HG03066 (cell line): ENCODE data around the gene TSEN54.

Experiments used
- ATAC-seq: cut with Tn5 transposase; IDR thresholded peaks from one replicate; pipeline ENCODE4 v1.9.1; 2021; ENCODE audit warnings: low read depth; ENCODE audit not compliant: unreplicated experiment

TSEN54 gene

GRCh38 chr17:75502721-75503329 lies 13.5 kb upstream of the TSEN54 start:
- ATAC-seq = no peak

- ATAC-seq = no peak
Measured at GRCh38 chr17:75503337-75503950, 12.9 kb upstream of the TSEN54 start.

GRCh38 chr17:75503976-75504346 lies 12.4 kb upstream of the TSEN54 start:
- no peak for ATAC-seq

GRCh38 chr17:75504347-75505151 lies 11.8 kb upstream of the TSEN54 start:
- ATAC-seq = no peak

GRCh38 chr17:75505152-75505409 lies 11.2 kb upstream of the TSEN54 start:
- no peak for ATAC-seq

- ATAC-seq = no peak
Measured at GRCh38 chr17:75505640-75506039, 10.7 kb upstream of the TSEN54 start.

GRCh38 chr17:75506134-75506533 lies 10.2 kb upstream of the TSEN54 start:
- no peak for ATAC-seq

GRCh38 chr17:75506888-75507287 lies 9.4 kb upstream of the TSEN54 start:
- no peak for ATAC-seq

GRCh38 chr17:75507733-75508719 lies 8.3 kb upstream of the TSEN54 start:
- ATAC-seq = no peak

GRCh38 chr17:75508931-75509361 lies 7.4 kb upstream of the TSEN54 start:
- ATAC-seq = no peak

GRCh38 chr17:75509528-75510258 lies 6.6 kb upstream of the TSEN54 start:
- ATAC-seq = no peak

GRCh38 chr17:75511270-75511609 lies 5.1 kb upstream of the TSEN54 start:
- no peak for ATAC-seq

GRCh38 chr17:75511610-75512575 lies 4.4 kb upstream of the TSEN54 start:
- no peak for ATAC-seq

- ATAC-seq = no peak
Measured at GRCh38 chr17:75512926-75513640, 3.2 kb upstream of the TSEN54 start.

GRCh38 chr17:75513641-75514000 lies 2.7 kb upstream of the TSEN54 start:
- ATAC-seq = no peak

- ATAC-seq = no peak
Measured at GRCh38 chr17:75514299-75514918, 1.9 kb upstream of the TSEN54 start.

- no peak for ATAC-seq
Measured at GRCh38 chr17:75514919-75515495, 1.3 kb upstream of the TSEN54 start.
